Left lung (tissue), 10 donors: ENCODE data around the gene LRRN1. TPM values are rescaled to one million over a fixed set of nuclear protein-coding genes. Genes with fewer than 3 reads are reported as not detected.
"Not testable (repeated sequence)": the region's sequence is repeated elsewhere in the genome, so short reads cannot be mapped to it uniquely, and the experiment has no call there.

Source experiments
- ATAC-seq: fragments of 200-7000 bp; cut with Tn5 transposase; one replicate; pipeline ENCODE4 v1.9.1; 2020; ENCODE audit warnings: moderate library complexity
- DNase-seq, 4 donors: peaks; one replicate each; pipeline ENCODE4 v3.0.0-alpha.2; 2013 to 2020
- H3K27ac ChIP-seq, 2 donors: fragments of 200-600 bp; sonication (generic) in 1 of 2; one replicate each; pipeline versions ENCODE4 v1.5.0 to v1.8.0; 2020 to 2021
- H3K27me3 ChIP-seq, 2 donors: fragments of 200-600 bp; sonication (generic) in 1 of 2; one replicate each; pipeline versions ENCODE4 v1.5.0 to v1.8.0; 2020 to 2021
- H3K36me3 ChIP-seq, 2 donors: fragments of 200-600 bp; sonication (generic) in 1 of 2; one replicate each; pipeline versions ENCODE4 v1.5.0 to v1.8.0; 2020 to 2021
- H3K4me1 ChIP-seq, 2 donors: fragments of 200-600 bp; one replicate each; pipeline ENCODE4 v1.8.0; 2021
- H3K4me3 ChIP-seq, 2 donors: fragments of 200-600 bp; sonication (generic) in 1 of 2; one replicate each; pipeline versions ENCODE4 v1.5.0 to v1.8.0; 2020 to 2021; ENCODE audit warnings: mild to moderate bottlenecking in 1 of 2
- H3K9me3 ChIP-seq, 2 donors: fragments of 200-600 bp; sonication (generic) in 1 of 2; one replicate each; pipeline versions ENCODE4 v1.5.0 to v1.8.0; 2020 to 2021
- intact Hi-C, 2 donors: fragments of 100-400 bp; cut with DNase I; formaldehyde crosslinking; loops; one replicate each; pipeline versions ENCODE4 v1.11.2 to v1.14.2; 2022
- polyA plus RNA-seq, 6 donors: library from polyadenylated mRNA; unstranded; fragments of 120-200 nt; gene quantifications; one replicate each; pipeline ENCODE4 v1.2.1, GENCODE V29; 2013; ENCODE audit not compliant: insufficient read length in 6 of 6
- total RNA-seq, 2 donors: library from RNA; stranded (reverse); fragmentation: NEBNext Ultra II Directional; extraction: Animal tissue kit (Norgen Biotek cat#: 25700); gene quantifications; one replicate each; pipeline ENCODE4 v1.2.1, GENCODE V29; 2021
- TF ChIP-seq, protein P1 (sequence below), 2 donors: fragments of 200-600 bp; sonication (generic) in 1 of 2; IDR thresholded peaks; one replicate each; pipeline versions ENCODE4 v1.5.0 to v1.8.0; 2021; ENCODE audit warnings: antibody characterized with exemption in 2 of 2
- donor health status: DM: no; HTN: yes; CAD: no.
- donor health status: DM: no; HTN: no; CAD: no.

Gene LRRN1
- total and polyA plus RNA-seq, 8 donors, result 1.9 to 27.6 (median 23.3) TPM

DNA sequence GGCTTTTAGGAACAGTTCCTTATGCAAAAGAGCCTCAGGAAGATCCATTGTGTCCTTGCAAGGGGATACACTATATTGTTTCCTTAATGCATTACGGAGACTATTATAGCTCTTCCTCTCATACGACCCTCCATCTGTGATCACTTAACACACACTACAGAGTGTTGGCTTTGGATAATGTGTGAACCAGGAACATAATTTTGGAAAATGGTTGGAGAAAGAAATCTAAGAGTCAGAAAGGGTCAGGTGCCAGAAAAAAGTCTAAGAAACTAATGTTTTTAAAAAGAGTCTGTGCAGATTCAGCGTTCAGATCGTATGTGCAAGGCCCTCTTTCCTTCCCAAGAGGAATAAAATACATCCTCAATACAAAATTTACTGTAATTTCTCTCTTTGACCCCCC lies 27.3 kb downstream of the LRRN1 start:
- DNase-seq (no peak), ATAC-seq (no peak)
- H3K9me3 ChIP-seq, result no peaks in the 10 kb centered on the region
- no peaks in the 10 kb centered on the region for H3K27me3 ChIP-seq
- H3K27ac ChIP-seq, result no peak overlapping the region
- no peaks in the 10 kb centered on the region for H3K4me1 ChIP-seq
- no peak overlapping the region for H3K4me3 ChIP-seq
- intact Hi-C loops, result no loop called here
- no peaks in the 10 kb centered on the region for H3K36me3 ChIP-seq
- TF ChIP-seq, protein P1, sequence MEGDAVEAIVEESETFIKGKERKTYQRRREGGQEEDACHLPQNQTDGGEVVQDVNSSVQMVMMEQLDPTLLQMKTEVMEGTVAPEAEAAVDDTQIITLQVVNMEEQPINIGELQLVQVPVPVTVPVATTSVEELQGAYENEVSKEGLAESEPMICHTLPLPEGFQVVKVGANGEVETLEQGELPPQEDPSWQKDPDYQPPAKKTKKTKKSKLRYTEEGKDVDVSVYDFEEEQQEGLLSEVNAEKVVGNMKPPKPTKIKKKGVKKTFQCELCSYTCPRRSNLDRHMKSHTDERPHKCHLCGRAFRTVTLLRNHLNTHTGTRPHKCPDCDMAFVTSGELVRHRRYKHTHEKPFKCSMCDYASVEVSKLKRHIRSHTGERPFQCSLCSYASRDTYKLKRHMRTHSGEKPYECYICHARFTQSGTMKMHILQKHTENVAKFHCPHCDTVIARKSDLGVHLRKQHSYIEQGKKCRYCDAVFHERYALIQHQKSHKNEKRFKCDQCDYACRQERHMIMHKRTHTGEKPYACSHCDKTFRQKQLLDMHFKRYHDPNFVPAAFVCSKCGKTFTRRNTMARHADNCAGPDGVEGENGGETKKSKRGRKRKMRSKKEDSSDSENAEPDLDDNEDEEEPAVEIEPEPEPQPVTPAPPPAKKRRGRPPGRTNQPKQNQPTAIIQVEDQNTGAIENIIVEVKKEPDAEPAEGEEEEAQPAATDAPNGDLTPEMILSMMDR (IDR thresholded peaks at IDR 0.05), result no peak

DNA sequence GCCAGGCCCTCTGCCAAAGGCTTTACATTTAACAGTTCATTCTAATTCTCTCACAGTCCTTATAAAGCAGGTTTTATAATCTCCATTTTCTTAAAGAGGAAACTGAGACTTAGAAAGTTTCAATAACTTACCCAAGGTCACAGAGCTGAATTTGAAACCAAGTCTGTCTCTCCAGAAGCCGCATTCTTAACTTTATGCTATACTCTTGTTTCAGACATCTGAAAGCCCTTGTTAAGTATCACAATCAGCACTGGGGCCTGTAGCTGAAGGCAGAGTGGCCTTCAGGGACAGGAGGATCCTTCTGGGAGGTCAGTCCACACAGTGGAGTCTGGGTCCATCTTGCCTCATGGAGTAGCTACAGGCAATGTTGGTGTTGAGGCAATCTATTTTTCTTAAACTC lies 27.9 kb downstream of the LRRN1 start:
- intact Hi-C loops, result no loop called here
- H3K9me3 ChIP-seq, result peaks cover 0 to 3% of the 10 kb centered on the region in 2 donors
- no peak overlapping the region for H3K27ac ChIP-seq
- TF ChIP-seq, protein P1 (IDR thresholded peaks at IDR 0.05), result no peak
- DNase-seq (no peak), ATAC-seq (no peak)
- H3K27me3 ChIP-seq, result no peaks in the 10 kb centered on the region
- H3K4me3 ChIP-seq, result no peak overlapping the region
- no peaks in the 10 kb centered on the region for H3K4me1 ChIP-seq
- H3K36me3 ChIP-seq, result no peaks in the 10 kb centered on the region

DNA sequence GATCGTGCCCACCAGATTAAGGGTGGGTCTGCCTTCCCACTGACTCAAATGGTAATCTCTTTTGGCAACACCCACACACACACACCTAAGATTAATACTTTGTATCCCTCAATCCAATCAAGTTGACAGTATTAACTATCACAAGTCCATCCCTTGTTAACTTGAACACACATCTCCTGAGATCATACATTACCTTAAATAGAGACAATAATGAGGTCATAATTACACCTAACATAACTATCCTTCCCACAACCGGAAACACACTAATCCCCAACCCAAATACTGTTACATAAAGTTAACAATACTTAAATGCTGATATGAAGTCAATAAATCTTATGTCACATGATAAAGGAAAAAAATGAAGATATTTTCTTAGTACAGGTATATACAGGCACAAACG lies 29.2 kb downstream of the LRRN1 start:
- H3K27ac ChIP-seq, intact Hi-C loops, H3K36me3 ChIP-seq, H3K4me3 ChIP-seq, H3K4me1 ChIP-seq, H3K27me3 ChIP-seq, DNase-seq, ATAC-seq: not testable (repeated sequence)
- peaks cover 0 to 16% of the 10 kb centered on the region in 2 donors for H3K9me3 ChIP-seq

DNA sequence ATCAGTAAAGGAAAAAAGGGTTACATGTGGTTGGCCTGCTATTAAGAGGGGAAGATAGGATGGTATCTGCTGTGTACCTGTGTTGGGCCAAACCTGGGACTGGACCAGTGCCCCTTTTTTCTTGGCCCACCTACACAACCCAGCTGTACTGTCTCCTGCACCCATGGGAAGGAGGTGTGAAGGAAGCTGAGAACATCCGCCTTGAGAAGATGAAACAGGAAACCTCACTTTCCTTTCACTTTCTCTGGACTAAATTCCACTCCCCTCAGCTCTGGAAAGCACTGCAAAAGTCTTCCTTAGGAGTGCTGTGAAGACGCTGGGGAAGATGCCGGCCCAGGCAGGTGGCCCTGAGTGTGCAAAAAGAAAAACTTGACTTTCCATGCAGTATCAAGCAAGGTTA lies 37.6 kb downstream of the LRRN1 start:
- no peak for ATAC-seq

DNA sequence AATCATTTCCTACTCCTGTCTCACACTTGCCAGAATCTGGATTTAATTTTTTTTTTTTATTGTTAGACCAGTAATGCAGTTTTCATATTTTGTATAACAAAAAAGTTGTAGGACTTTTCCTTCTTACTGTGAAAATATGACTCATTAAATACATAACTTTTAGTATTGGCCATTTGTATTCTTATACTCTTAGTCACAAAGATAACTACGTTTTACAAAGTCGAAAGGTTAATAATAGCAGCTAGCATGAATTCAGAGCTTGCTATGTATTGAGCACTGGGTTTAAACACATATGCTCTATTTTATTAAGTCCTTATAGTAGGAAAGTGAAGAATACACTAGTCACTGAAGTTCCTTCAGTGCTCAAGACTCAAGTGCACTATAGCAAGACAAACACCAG lies 43.1 kb downstream of the LRRN1 start:
- H3K4me1 ChIP-seq, result no peaks in the 10 kb centered on the region
- intact Hi-C loops, result no loop called here
- peaks cover 0 to 10% of the 10 kb centered on the region in 2 donors for H3K9me3 ChIP-seq
- no peak overlapping the region for H3K27ac ChIP-seq
- ATAC-seq (peak; percentile 68), DNase-seq (no peak)
- TF ChIP-seq, protein P1 (IDR thresholded peaks at IDR 0.05), result no peak
- H3K4me3 ChIP-seq, result no peak overlapping the region
- no peaks in the 10 kb centered on the region for H3K27me3 ChIP-seq
- H3K36me3 ChIP-seq, result peaks cover 0 to 5% of the 10 kb centered on the region in 2 donors

More for the DNA sequence above, 37.6 kb downstream of the LRRN1 start:
- DNase-seq, result no peak
- TF ChIP-seq, protein P1 (IDR thresholded peaks at IDR 0.05), result no peak
- no peaks in the 10 kb centered on the region for H3K4me1 ChIP-seq
- no peaks in the 10 kb centered on the region for H3K27me3 ChIP-seq
- no peak overlapping the region for H3K4me3 ChIP-seq
- intact Hi-C loops, result no loop called here
- H3K9me3 ChIP-seq, result peaks cover 0 to 27% of the 10 kb centered on the region in 2 donors
- H3K36me3 ChIP-seq, result no peaks in the 10 kb centered on the region
- no peak overlapping the region for H3K27ac ChIP-seq
